Trophoblast cell (in vitro differentiated cells and primary cell): Measurements from ENCODE around the gene CDY2A.
"Not testable (repeated sequence)": the region's sequence is repeated elsewhere in the genome, so short reads cannot be mapped to it uniquely, and the experiment has no call there.

ENCODE experiments used
- DNase-seq, 2 donors: peaks; one replicate each; pipeline ENCODE4 v3.0.0-alpha.2; 2016
- H2AFZ ChIP-seq: 2 replicates; pipeline ENCODE4 v1.6.1; 2013; ENCODE audit warnings: low read length, moderate library complexity, mild to moderate bottlenecking; ENCODE audit not compliant: insufficient read depth, poor library complexity
- H2AK5ac ChIP-seq: 2 replicates; pipeline ENCODE4 v1.6.1; 2013; ENCODE audit warnings: mild to moderate bottlenecking, low read length
- H2BK120ac ChIP-seq: 2 replicates; pipeline ENCODE4 v1.6.1; 2013; ENCODE audit warnings: low read length, mild to moderate bottlenecking, moderate library complexity; ENCODE audit not compliant: insufficient read depth, poor library complexity
- H2BK12ac ChIP-seq: 2 replicates; pipeline ENCODE4 v1.6.1; 2013; ENCODE audit warnings: mild to moderate bottlenecking, low read length, moderate library complexity
- H2BK5ac ChIP-seq: 2 replicates; pipeline ENCODE4 v1.6.1; 2013; ENCODE audit warnings: low read length, low read depth, moderate library complexity, mild to moderate bottlenecking; ENCODE audit not compliant: poor library complexity
- H3K14ac ChIP-seq: 2 replicates; pipeline ENCODE4 v1.6.1; 2013; ENCODE audit warnings: mild to moderate bottlenecking, low read length
- H3K18ac ChIP-seq: 2 replicates; pipeline ENCODE4 v1.6.1; 2013; ENCODE audit warnings: mild to moderate bottlenecking, low read length
- H3K23ac ChIP-seq: 2 replicates; pipeline ENCODE4 v1.6.1; 2013; ENCODE audit warnings: low read length
- H3K27ac ChIP-seq: 2 replicates; pipeline ENCODE4 v1.5.1; 2013; ENCODE audit warnings: low read depth, mild to moderate bottlenecking, inconsistent platforms, low read length, moderate library complexity
- H3K27me3 ChIP-seq: 2 replicates; pipeline ENCODE4 v1.6.1; 2013; ENCODE audit warnings: inconsistent platforms, mild to moderate bottlenecking, low read length, moderate library complexity; ENCODE audit not compliant: insufficient read depth
- H3K36me3 ChIP-seq, 2 experiments: 1 replicate in 1 of 2; 2 replicates in 1 of 2; pipeline ENCODE4 v1.6.1; 2013; ENCODE audit warnings: low read length in 2 of 2, mild to moderate bottlenecking in 2 of 2, moderate library complexity in 1 of 2; ENCODE audit not compliant: insufficient read depth in 2 of 2, control insufficient read depth in 1 of 2
- H3K4ac ChIP-seq: 2 replicates; pipeline ENCODE4 v1.6.1; 2013; ENCODE audit warnings: low read depth, mild to moderate bottlenecking, low read length, moderate library complexity
- H3K4me1 ChIP-seq, 2 experiments: 1 replicate in 1 of 2; 2 replicates in 1 of 2; pipeline ENCODE4 v1.6.1; 2013; ENCODE audit warnings: low read length in 2 of 2, mild to moderate bottlenecking in 2 of 2, moderate library complexity in 1 of 2; ENCODE audit not compliant: insufficient read depth in 2 of 2, control insufficient read depth in 1 of 2
- H3K4me2 ChIP-seq: 2 replicates; pipeline ENCODE4 v1.6.1; 2013; ENCODE audit warnings: inconsistent platforms, mild to moderate bottlenecking, low read length, moderate library complexity
- H3K4me3 ChIP-seq: 2 replicates; pipeline ENCODE4 v1.5.1; 2013; ENCODE audit warnings: mild to moderate bottlenecking, low read depth, low read length, inconsistent platforms
- H3K79me1 ChIP-seq: one replicate; pipeline ENCODE4 v1.6.1; 2013; ENCODE audit warnings: low read length
- H3K79me2 ChIP-seq: 2 replicates; pipeline ENCODE4 v1.6.1; 2013; ENCODE audit warnings: low read length, mild to moderate bottlenecking; ENCODE audit not compliant: control insufficient read depth, insufficient read depth, poor library complexity
- H3K9ac ChIP-seq: 2 replicates; pipeline ENCODE4 v1.6.1; 2013; ENCODE audit warnings: mild to moderate bottlenecking, low read length
- H3K9me3 ChIP-seq: 2 replicates; pipeline ENCODE4 v1.6.1; 2013; ENCODE audit warnings: low read depth, mild to moderate bottlenecking, control low read depth, inconsistent platforms, low read length; ENCODE audit not compliant: insufficient read depth
- H4K12ac ChIP-seq: 2 replicates; pipeline ENCODE4 v1.6.1; 2013; ENCODE audit warnings: low read depth, mild to moderate bottlenecking, low read length, moderate library complexity
- H4K8ac ChIP-seq: 2 replicates; pipeline ENCODE4 v1.6.1; 2013; ENCODE audit warnings: low read depth, mild to moderate bottlenecking, low read length, moderate library complexity
- H4K91ac ChIP-seq: one replicate; pipeline ENCODE4 v1.6.1; 2013; ENCODE audit warnings: low read depth, mild to moderate bottlenecking, low read length, moderate library complexity
- whole genome bisulfite sequencing: extraction: QIAGEN DNeasy Blood & Tissue Kit; methylation state at CpG from one replicate; pipeline ENCODE4 v1.1.7; 2013; ENCODE audit warnings: missing lambda C conversion rate; ENCODE audit not compliant: insufficient read length, insufficient coverage; ENCODE audit errors: extremely low coverage; 5-methylcytosine and 5-hydroxymethylcytosine counted together

CDY2A gene

DNA sequence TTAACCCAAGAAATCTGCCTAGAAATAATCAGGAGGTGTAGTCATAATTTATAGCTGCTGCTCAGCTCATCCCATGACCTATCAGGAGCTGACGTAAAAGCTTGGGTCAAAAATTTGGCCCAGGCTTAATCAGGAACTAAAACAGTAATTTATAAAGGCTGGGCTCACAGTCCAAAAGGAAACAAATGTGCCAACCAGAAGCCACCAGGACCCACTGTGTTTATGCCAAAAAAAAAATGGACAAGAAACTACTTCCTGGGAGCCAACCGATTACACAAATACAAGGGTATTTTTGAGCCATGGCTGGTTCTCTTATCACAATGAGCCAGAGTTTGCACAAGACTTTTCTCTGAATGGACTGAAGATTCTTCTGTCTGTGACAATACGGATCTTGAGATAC, 19.4 kb downstream of the CDY2A start:
- not testable (repeated sequence) for H2BK5ac ChIP-seq, H3K4me1 ChIP-seq, H3K27ac ChIP-seq, H3K14ac ChIP-seq, H3K4ac ChIP-seq, H2BK12ac ChIP-seq, H3K18ac ChIP-seq, H2BK120ac ChIP-seq, H3K23ac ChIP-seq, H3K4me3 ChIP-seq, H3K79me2 ChIP-seq, H2AK5ac ChIP-seq, H4K91ac ChIP-seq, H3K27me3 ChIP-seq, H4K8ac ChIP-seq, H3K9me3 ChIP-seq, H4K12ac ChIP-seq, H3K4me2 ChIP-seq, DNase-seq, H2AFZ ChIP-seq, H3K36me3 ChIP-seq, H3K9ac ChIP-seq, H3K79me1 ChIP-seq
- WGBS, result no CpG with 5 or more reads among the region's 3 CpGs

DNA sequence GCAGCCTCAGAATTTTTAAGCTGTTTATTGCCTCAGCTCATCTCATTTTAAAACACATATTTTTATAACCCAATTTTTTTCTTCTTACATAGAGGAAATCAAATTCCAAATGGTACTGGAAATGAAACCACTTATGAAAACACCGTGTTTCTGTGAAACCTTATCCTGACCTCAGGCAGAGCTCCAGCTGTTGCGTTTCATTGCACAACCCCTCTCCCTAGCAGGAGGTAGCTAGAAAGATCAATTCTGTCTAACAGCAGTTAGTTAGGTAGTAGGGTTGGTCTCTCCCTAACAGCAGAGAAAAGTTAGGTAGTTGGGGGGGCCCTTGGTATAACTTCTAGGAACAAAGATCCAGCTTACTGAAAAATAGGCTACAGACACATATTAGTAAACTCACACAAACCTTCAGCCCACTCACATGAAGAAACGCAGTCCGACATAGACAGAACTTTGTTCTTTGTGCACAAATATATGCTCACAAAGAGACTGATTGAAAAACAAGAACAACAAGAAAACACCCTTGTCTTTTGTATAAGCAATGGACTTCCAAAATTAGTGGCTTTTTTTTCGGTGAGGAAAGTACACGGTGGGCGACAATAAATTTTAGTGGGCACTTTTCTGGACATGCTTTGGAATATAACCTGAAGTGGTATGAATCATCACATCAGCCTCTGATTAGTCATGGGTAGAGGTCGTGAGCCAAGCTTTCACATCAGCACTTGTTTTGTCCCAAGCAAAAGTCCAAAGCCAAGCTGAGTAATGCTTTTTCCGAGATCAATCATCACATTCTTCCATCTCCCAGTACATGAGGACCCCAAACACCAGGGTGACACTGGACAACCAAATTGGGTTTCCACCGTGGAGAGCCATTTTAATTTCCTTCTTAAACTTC, 22.8 kb downstream of the CDY2A start:
- not testable (repeated sequence) for H3K4me3 ChIP-seq, H3K4me1 ChIP-seq, H2BK5ac ChIP-seq, H4K91ac ChIP-seq, H3K36me3 ChIP-seq, H2AFZ ChIP-seq, H3K23ac ChIP-seq, H3K18ac ChIP-seq, H3K27me3 ChIP-seq, H3K27ac ChIP-seq, H3K79me2 ChIP-seq, H3K4me2 ChIP-seq, H3K4ac ChIP-seq, H2BK12ac ChIP-seq, H3K79me1 ChIP-seq, H3K9me3 ChIP-seq, H2AK5ac ChIP-seq, DNase-seq, H4K8ac ChIP-seq, H3K14ac ChIP-seq, H3K9ac ChIP-seq, H4K12ac ChIP-seq, H2BK120ac ChIP-seq
- WGBS, result no CpG with 5 or more reads among the region's 10 CpGs

DNA sequence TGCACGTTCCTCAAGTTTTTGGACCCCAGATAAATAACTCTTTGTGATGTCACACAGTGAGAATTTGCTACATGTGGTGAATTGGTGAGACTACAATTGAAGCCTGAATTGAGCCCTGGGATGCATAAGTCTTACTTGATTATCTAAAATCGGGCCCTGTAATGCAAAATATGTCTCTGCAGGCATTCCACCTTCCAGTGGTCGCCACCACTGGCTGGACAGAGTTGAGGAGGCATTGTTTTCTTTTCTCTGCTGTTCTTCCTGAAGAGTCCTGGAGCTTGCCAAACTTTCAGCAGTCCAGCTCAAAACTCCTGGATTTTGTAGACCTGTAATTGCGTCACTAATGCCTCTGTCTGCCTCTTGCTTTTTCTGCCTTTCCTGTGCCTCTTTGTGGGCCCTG, 23.5 kb downstream of the CDY2A start:
- no CpG with 5 or more reads among the region's 4 CpGs for WGBS
- H3K36me3 ChIP-seq, H3K79me2 ChIP-seq: not testable (repeated sequence)

DNA sequence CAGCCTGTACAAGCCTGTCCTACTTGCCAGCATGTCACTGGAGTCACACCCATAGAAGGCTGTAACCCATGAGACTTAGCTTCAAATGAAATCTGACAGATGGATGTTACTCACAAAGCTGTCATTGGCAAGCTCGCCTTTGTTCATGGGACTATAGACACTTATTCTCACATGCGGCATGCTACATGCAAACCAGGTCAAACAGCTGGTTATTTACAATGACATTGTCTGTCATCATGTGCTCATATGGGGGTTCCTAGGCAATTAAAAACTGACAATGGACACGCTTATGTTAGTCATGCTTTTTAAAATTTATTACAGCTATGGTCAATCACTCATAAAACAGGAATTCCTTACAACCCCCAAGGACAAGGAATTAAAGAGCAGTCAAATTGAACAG, 30.9 kb downstream of the CDY2A start:
- not testable (repeated sequence) for H2BK5ac ChIP-seq, H3K23ac ChIP-seq, H2AK5ac ChIP-seq, H4K91ac ChIP-seq, H2BK12ac ChIP-seq, H3K14ac ChIP-seq, H4K8ac ChIP-seq, H3K9me3 ChIP-seq, H3K27me3 ChIP-seq, H3K9ac ChIP-seq, H3K4me2 ChIP-seq, H2BK120ac ChIP-seq, H3K4ac ChIP-seq, H3K27ac ChIP-seq, H2AFZ ChIP-seq, H3K18ac ChIP-seq, DNase-seq, H3K79me2 ChIP-seq, H3K4me1 ChIP-seq, H3K36me3 ChIP-seq, H4K12ac ChIP-seq, H3K4me3 ChIP-seq, H3K79me1 ChIP-seq
- whole genome bisulfite sequencing, result no CpG with 5 or more reads among the region's 3 CpGs

More for the DNA sequence above, 23.5 kb downstream of the CDY2A start:
- not testable (repeated sequence) for H2BK12ac ChIP-seq, H3K9me3 ChIP-seq, H3K23ac ChIP-seq, H3K18ac ChIP-seq, H3K27me3 ChIP-seq, H3K4me2 ChIP-seq, H2BK120ac ChIP-seq, DNase-seq, H4K12ac ChIP-seq, H3K9ac ChIP-seq, H3K79me1 ChIP-seq, H3K27ac ChIP-seq, H2AK5ac ChIP-seq, H4K8ac ChIP-seq, H3K14ac ChIP-seq, H2AFZ ChIP-seq, H3K4me3 ChIP-seq, H4K91ac ChIP-seq, H3K4me1 ChIP-seq, H2BK5ac ChIP-seq, H3K4ac ChIP-seq
